GM12892 (cell line): ENCODE measurements around the gene MYL6.

Source experiments
- POLR2A ChIP-seq: IDR thresholded peaks from 2 replicates; pipeline ENCODE4 v1.6.1; 2011; ENCODE audit warnings: low read depth, low read length, control low read depth
- TAF1 ChIP-seq: IDR thresholded peaks from 2 replicates; pipeline ENCODE4 v1.6.1; 2011; ENCODE audit warnings: low read depth, mild to moderate bottlenecking, control low read depth, low read length, borderline replicate concordance

DNA sequence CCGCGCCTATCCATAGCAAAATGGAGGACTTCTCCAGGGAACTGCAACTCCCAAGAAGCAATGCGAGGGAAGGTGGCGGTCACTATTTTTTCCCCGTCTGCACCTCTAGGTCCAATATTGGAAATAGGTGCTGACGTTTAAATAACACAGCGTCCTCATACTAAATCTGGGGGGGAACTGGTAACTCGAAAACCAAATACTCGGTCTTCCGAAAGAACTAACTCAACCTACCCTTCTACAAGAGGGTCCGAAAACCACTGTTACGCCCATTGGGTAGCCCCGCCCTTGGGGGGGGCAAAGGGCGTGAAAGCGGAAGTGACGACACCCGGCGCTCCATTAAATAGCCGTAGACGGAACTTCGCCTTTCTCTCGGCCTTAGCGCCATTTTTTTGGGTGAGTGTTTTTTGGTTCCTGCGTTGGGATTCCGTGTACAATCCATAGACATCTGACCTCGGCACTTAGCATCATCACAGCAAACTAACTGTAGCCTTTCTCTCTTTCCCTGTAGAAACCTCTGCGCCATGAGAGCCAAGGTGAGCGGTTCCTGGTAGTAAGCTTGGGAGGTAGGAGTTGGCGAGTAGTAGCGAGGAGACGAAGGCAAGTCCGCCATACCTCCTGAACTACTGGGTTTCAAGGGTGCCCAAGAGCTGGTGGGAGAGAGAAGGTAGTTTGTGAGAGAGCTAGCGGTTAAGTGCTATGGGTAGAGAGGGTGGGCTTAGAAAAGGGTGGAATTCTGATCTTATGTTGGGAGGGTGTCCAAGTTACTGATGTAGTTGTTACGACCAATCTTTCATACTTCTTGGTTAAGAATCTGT is 41.7 kb upstream of the MYL6 start, which contains the start of gene RPL41:
- TF ChIP-seq POLR2A = peak; percentile 100
- peak; percentile 97 for TF ChIP-seq TAF1
